ENCODE data around the gene TBPL1. TPM values are rescaled to one million over a fixed set of nuclear protein-coding genes. Genes with fewer than 3 reads are reported as not detected.
A peak's percentile ranks its signal among the peaks of the same experiment; 100 is the strongest.

The TBPL1 gene
- total RNA-seq, 1 donor from 2014 or later = 11.4 TPM

DNA sequence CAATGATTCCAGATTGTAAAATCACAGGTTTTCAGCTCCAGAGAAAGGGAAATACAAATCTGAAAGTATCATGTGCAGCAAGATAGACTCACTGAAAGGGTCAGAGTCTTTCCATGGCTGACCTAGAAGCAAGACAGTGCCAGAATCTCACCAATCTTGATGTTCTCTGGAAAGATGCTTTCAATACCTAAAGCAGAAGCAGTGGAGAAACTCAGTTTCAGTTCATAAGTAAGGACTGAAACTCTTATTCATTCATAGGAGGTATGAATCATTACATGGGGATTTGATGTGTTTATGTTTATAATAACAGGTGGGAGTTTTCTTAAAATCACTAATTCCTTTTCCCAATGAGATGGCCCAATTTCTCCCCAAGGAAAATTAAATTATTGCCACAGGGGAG lies 56.9 kb downstream of the TBPL1 start:
- no peak for ATAC-seq

DNA sequence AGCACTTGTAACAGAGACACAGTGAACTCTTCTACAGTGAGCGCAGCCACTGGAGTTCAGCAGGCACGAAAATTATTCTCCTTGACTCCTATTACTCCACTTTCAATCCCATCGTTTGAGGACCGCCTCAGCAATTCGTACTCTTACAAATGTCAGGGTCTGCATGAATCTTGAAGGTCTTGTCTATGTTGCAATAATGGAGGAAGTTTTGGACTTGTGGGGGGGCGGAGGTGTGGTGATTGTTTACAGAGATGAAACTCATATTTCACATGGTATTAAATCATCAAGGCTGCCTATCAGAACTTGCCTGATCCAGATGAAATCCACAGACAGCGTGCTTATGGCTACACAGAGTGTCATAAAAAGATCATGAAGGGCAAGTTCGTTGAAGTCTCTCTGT lies 57.4 kb downstream of the TBPL1 start:
- no peak for ATAC-seq

- no peak for ATAC-seq
Observed at GRCh38 chr6:134010974-134011373, 58.0 kb downstream of the TBPL1 start.

GRCh38 chr6:134014588-134015137 lies 61.6 kb downstream of the TBPL1 start:
- no peak for ATAC-seq

GRCh38 chr6:134015719-134016557 lies 62.9 kb downstream of the TBPL1 start:
- no peak for ATAC-seq

DNA sequence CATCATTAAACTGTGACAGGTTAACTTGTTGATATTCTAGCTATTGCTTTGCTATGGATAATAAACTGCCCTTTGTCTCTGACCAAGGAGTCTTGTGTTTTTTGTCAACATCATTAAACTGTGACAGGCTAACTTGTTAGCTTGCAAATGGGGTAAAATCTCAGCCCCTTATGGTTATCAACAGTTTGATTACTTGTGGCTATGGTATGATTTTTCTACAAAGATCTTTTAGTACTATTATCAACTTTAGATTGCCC lies 63.5 kb downstream of the TBPL1 start:
- no peak for ATAC-seq

DNA sequence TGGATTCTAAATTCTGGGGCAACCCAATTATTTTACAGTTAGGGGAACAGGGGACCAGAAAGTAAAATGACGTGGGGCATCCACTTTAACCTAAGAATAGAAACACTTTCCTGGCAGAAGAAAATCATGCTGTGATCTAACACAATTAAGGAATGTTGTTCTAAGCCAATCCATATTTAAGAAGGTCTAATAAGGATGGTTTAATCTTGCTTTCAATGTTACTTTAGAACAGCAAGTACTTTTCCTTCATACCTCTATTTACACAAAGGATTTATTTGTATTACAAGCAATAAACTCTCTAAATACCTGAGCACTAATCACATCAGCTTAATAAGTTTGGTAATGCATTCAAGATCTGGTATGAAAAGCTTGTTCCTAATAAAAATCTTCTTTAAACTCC lies 67.0 kb downstream of the TBPL1 start:
- no peak for ATAC-seq

DNA sequence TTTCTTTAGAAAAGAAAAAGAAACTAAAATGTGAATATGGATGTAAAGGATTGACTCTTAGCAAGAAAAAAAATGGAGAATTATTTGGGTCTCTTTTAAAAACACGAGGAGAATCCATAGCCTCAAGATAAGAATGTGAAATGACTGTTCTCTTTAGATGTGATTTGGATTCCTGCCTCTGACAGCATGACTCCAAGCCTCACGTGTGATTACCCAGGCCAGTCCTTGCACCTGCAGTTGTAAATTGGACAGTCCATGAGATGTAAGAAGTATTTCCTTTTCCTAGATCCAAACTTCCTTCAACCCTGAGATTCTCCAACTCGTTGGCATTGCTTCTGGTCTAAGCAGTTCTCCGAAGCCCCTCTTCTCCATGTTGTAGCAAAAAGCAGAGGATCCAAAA lies 67.5 kb downstream of the TBPL1 start:
- no peak for ATAC-seq

GRCh38 chr6:134020968-134021367 lies 67.9 kb downstream of the TBPL1 start:
- no peak for ATAC-seq

DNA sequence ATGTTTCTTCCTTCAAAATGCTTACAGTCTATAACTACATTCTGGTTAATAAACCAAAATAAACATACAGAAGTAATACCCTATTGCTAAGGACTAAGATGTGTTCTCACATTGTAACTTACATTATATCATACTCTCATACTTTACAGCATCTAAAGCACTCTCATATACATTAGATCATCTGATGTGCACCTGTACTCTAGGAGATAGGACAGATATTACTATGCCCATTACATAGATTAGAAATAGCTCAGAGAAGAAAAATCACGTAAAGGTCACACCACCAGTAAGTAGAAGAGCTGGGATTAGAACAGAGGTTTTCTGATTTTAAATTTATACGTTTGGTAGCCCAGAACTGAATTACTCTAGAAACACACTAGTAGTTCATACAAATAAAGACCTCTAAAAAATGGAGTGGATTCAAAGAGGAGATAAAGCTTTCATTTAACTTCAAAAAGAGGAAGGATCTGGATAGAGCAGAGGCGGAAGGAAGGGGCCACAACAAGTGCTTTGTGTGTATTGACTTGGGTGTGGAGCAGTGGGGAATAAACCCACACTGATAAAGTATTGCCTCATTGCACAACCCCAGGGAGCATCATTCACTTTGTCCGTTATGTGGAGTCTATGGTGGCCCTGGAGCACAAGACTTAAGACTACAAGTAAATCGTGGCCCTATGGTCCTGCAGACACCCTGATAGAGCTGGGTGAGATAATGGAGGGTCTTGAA lies 68.5 kb downstream of the TBPL1 start:
- no peak for ATAC-seq

GRCh38 chr6:134022650-134023049 lies 69.6 kb downstream of the TBPL1 start:
- no peak for ATAC-seq

DNA sequence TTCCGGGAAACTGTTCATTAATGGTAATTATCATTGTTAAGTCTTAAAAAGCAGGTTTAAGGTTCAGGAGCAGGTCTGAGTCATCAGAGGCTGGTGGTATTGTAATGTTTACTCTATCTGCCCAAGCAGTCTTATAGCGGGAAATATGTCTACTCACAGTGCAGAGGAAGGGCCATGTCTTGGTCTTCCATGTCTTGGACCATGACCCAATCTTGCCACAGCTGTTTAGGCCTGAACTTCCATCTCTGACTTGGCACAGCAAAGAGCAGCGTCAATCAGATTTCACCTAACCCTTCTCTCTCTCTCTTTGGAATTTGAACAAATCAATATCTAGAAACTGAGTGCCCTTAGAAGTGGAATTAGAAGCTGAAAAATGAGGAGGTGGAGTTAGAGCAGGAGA lies 73.6 kb downstream of the TBPL1 start:
- ATAC-seq = peak; percentile 47

DNA sequence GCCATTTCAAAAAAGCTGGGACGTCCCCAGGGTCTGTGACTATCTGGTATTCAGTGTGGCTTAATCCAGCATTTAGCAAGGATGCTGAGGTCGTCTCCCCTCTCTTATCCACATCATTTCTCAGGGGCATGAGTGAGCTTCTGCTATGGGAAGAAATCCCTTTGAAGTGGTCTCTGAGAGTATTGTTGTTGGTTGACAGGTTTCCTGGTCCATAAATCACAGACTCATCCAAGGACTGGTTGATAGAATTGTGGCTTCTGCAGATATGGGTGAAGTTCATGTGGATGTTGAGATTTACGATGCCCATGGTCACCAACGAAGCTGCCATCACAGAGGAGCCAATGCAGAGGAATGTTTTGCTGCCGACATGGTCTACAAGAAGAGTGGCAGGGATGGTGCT lies 75.4 kb downstream of the TBPL1 start:
- no peak for ATAC-seq

GRCh38 chr6:134029495-134030455 lies 76.8 kb downstream of the TBPL1 start:
- ATAC-seq = no peak

- no peak for ATAC-seq
Observed at GRCh38 chr6:134031696-134032255, 78.8 kb downstream of the TBPL1 start.

DNA sequence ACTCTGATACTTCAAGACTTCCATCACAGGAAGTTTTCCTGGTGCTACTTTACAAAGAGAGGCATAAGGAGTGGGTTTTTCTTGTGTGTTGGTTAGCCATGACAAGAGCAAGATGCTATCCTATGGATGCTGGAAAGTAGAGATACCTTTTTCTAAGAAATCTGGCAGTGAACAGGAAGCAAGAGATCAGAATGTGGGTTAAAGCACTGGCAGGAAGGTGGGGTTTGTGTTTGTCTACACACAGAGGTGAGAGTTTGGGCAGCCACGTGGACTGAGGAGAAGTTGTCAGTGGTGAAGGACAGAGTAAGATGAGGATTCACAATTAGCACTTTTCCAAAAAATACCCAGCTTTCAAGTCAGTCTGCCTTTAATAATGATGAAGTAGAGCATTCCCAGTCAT lies 81.5 kb downstream of the TBPL1 start:
- ATAC-seq = no peak

GRCh38 chr6:134034961-134035822 lies 82.2 kb downstream of the TBPL1 start:
- ATAC-seq = peak; percentile 64

DNA sequence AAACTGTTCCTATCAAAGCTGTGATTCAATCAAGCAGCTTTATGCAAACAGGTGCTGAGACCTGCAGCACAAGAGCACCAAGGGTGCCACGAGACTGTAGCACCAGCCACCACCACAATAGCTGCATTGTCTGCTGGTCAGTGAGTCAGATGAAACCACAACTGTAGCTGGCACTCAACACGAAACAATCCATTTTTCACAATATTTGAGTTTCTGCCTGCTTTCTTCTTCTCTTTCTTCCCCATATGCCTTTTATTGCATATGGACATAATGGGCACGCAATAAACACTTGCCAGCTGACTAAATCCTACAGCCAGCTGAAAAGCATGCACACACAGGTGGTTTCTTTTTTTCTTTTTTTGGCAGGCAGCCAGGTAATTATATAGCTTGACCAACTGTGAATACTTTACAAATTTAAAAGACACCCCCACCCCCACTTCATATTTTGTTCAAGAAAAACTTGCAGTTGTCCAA lies 82.8 kb downstream of the TBPL1 start:
- ATAC-seq = peak; percentile 91

GRCh38 chr6:134039116-134039515 lies 86.1 kb downstream of the TBPL1 start:
- ATAC-seq = no peak

All from esophagus mucosa (tissue), 1 donor.